ENCODE measurements around the gene HLF. TPM values are rescaled to one million over a fixed set of nuclear protein-coding genes. Genes with fewer than 3 reads are reported as not detected.

Gene HLF
- total and polyA plus RNA-seq, 10 of the 15 experiments (the other 5 are each of a cell fraction or from before 2014, with no cell fraction given) = 0.01 to 0.33 (median 0.20) TPM; not detected in 3

GRCh38 chr17:55298111-55298730, 33.5 kb downstream of the HLF start:
- no peaks in the 10 kb centered on the region for H3K4me1 ChIP-seq (ENCODE audit: control insufficient read depth, insufficient read depth, low read length)
- 17% methylated on average over 3 of the region's 3 CpGs for WGBS (ENCODE audit: insufficient coverage, insufficient replicate concordance, low lambda C conversion rate, missing lambda C conversion rate)
- no peak overlapping the region for H3K27ac ChIP-seq (ENCODE audit: control insufficient read depth, insufficient read depth)
- H3K4me3 ChIP-seq = no peak overlapping the region
- H3K27me3 ChIP-seq (replicated peaks in 1 of 2; ENCODE audit: control insufficient read depth in 2 of 2, insufficient read depth in 2 of 2, low read length in 1 of 2) = peaks cover 0 to 1% of the 10 kb centered on the region in 2 experiments; a peak in 2 of 4 replicates
- intact Hi-C loops (cut with micrococcal nuclease; ENCODE audit: unreplicated experiment) (loop anchor here (5.0 kb wide), 1 partner anchor 246 kb away; no protein-coding TSS in a partner anchor), in situ Hi-C loops (cut with MboI) (no loop called here)
- no peaks in the 10 kb centered on the region for H3K9me3 ChIP-seq (replicated peaks; ENCODE audit: control insufficient read depth, insufficient read depth, low read length)
- no peak for DNase-seq (ENCODE audit: low read depth, low spot score)
- no peak for FAIRE-seq
- H3K79me2 ChIP-seq (ENCODE audit: control insufficient read depth, insufficient read depth, low read length) = no peaks in the 10 kb centered on the region
- H4K20me1 ChIP-seq (ENCODE audit: control insufficient read depth, insufficient read depth) = no peaks in the 10 kb centered on the region
- no peak overlapping the region for H2AFZ ChIP-seq (ENCODE audit: control insufficient read depth, low read depth, low read length)
- ChIA-PET CTCF (interaction anchor here (0.8 to 3.3 kb wide), 3 partner anchors 8 to 305 kb away, joined by 3 to 72 read pairs (median 6); no protein-coding TSS in a partner anchor), POLR2A (no interaction called here), RAD21 (ENCODE audit: unreplicated experiment) (interaction anchor here (3.3 kb wide), 1 partner anchor 306 kb away, joined by 19 read pairs; no protein-coding TSS in a partner anchor), SMC1A (ENCODE audit: uncharacterized antibody, unreplicated experiment) (interaction anchor here (2.5 kb wide), 1 partner anchor 305 kb away, joined by 28 read pairs; no protein-coding TSS in a partner anchor)
- no peak for ATAC-seq
- no TSS peak for BruUV-seq (replicated peaks)
- no peak overlapping the region for H3K4me2 ChIP-seq (ENCODE audit: control insufficient read depth, insufficient read depth)
- H3K36me3 ChIP-seq (ENCODE audit: control insufficient read depth in 2 of 2, insufficient read depth in 2 of 2, low read length in 1 of 2) = no peaks in the 10 kb centered on the region
- H3K9ac ChIP-seq (ENCODE audit: control insufficient read depth, insufficient read depth, low read length) = no peak overlapping the region
- TF ChIP-seq SUPT20H (IDR thresholded peaks at IDR 0.05; ENCODE audit: borderline replicate concordance, control insufficient read depth, low read depth, low read length) (no peak), HCFC1 (IDR thresholded peaks at IDR 0.05; ENCODE audit: low read length) (no peak), ATF7 (IDR thresholded peaks at IDR 0.05; ENCODE audit: low read depth) (no peak), STAT1 (conservative IDR thresholded peaks at IDR 0.05) (no peak), TCF3 (IDR thresholded peaks at IDR 0.05; ENCODE audit: borderline replicate concordance, insufficient read depth, low read depth, low read length) (no peak), RCOR1 (conservative IDR thresholded peaks at IDR 0.05; ENCODE audit: low read depth, low read length) (no peak), CHD2 (IDR thresholded peaks at IDR 0.05; ENCODE audit: borderline replicate concordance, low read depth, low read length) (no peak), FOXM1 (IDR thresholded peaks at IDR 0.05; ENCODE audit: low read depth, low read length) (no peak), GABPA (IDR thresholded peaks at IDR 0.05; ENCODE audit: low read depth) (no peak), BCL11A (IDR thresholded peaks at IDR 0.05; ENCODE audit: low read depth, low read length) (no peak), ETV6 (conservative IDR thresholded peaks at IDR 0.05 in 1 of 2, IDR thresholded peaks at IDR 0.05 in 1 of 2; ENCODE audit: borderline replicate concordance in 1 of 2, low read depth in 1 of 2) (no peak), MTA3 (IDR thresholded peaks at IDR 0.05; ENCODE audit: borderline replicate concordance, low read length) (no peak), ZBED1 (IDR thresholded peaks at IDR 0.05; ENCODE audit: borderline replicate concordance) (no peak)
- TF ChIP-seq, protein P1, sequence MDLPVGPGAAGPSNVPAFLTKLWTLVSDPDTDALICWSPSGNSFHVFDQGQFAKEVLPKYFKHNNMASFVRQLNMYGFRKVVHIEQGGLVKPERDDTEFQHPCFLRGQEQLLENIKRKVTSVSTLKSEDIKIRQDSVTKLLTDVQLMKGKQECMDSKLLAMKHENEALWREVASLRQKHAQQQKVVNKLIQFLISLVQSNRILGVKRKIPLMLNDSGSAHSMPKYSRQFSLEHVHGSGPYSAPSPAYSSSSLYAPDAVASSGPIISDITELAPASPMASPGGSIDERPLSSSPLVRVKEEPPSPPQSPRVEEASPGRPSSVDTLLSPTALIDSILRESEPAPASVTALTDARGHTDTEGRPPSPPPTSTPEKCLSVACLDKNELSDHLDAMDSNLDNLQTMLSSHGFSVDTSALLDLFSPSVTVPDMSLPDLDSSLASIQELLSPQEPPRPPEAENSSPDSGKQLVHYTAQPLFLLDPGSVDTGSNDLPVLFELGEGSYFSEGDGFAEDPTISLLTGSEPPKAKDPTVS (IDR thresholded peaks at IDR 0.05; ENCODE audit: low read depth, low read length) = no peak
- TF ChIP-seq, protein P2, sequence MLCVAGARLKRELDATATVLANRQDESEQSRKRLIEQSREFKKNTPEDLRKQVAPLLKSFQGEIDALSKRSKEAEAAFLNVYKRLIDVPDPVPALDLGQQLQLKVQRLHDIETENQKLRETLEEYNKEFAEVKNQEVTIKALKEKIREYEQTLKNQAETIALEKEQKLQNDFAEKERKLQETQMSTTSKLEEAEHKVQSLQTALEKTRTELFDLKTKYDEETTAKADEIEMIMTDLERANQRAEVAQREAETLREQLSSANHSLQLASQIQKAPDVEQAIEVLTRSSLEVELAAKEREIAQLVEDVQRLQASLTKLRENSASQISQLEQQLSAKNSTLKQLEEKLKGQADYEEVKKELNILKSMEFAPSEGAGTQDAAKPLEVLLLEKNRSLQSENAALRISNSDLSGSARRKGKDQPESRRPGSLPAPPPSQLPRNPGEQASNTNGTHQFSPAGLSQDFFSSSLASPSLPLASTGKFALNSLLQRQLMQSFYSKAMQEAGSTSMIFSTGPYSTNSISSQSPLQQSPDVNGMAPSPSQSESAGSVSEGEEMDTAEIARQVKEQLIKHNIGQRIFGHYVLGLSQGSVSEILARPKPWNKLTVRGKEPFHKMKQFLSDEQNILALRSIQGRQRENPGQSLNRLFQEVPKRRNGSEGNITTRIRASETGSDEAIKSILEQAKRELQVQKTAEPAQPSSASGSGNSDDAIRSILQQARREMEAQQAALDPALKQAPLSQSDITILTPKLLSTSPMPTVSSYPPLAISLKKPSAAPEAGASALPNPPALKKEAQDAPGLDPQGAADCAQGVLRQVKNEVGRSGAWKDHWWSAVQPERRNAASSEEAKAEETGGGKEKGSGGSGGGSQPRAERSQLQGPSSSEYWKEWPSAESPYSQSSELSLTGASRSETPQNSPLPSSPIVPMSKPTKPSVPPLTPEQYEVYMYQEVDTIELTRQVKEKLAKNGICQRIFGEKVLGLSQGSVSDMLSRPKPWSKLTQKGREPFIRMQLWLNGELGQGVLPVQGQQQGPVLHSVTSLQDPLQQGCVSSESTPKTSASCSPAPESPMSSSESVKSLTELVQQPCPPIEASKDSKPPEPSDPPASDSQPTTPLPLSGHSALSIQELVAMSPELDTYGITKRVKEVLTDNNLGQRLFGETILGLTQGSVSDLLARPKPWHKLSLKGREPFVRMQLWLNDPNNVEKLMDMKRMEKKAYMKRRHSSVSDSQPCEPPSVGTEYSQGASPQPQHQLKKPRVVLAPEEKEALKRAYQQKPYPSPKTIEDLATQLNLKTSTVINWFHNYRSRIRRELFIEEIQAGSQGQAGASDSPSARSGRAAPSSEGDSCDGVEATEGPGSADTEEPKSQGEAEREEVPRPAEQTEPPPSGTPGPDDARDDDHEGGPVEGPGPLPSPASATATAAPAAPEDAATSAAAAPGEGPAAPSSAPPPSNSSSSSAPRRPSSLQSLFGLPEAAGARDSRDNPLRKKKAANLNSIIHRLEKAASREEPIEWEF (IDR thresholded peaks at IDR 0.05; ENCODE audit: insufficient replicate concordance, low read depth, low read length) = no peak
- TF ChIP-seq, protein P3, sequence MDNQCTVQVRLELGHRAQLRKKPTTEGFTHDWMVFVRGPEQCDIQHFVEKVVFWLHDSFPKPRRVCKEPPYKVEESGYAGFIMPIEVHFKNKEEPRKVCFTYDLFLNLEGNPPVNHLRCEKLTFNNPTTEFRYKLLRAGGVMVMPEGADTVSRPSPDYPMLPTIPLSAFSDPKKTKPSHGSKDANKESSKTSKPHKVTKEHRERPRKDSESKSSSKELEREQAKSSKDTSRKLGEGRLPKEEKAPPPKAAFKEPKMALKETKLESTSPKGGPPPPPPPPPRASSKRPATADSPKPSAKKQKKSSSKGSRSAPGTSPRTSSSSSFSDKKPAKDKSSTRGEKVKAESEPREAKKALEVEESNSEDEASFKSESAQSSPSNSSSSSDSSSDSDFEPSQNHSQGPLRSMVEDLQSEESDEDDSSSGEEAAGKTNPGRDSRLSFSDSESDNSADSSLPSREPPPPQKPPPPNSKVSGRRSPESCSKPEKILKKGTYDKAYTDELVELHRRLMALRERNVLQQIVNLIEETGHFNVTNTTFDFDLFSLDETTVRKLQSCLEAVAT (IDR thresholded peaks at IDR 0.05) = no peak

All from GM12878 (cell line).